HL-60 (cell line): ENCODE measurements around the gene SPATA33.
"Not testable (repeated sequence)": the region's sequence is repeated elsewhere in the genome, so short reads cannot be mapped to it uniquely, and the experiment has no call there.

ENCODE experiments used
- GABPA ChIP-seq: IDR thresholded peaks from 2 replicates; pipeline ENCODE4 v1.6.1; 2012; ENCODE audit warnings: low read depth
- TF ChIP-seq, protein P1 (sequence below): IDR thresholded peaks from one replicate; pipeline ENCODE4 v1.5.1; 2011; ENCODE audit warnings: low read length, control low read depth, inconsistent platforms; ENCODE audit not compliant: insufficient read depth
- TF ChIP-seq, protein P2 (sequence below): IDR thresholded peaks from 2 replicates; pipeline ENCODE4 v1.6.1; 2012; ENCODE audit warnings: low read depth; ENCODE audit not compliant: insufficient replicate concordance

DNA sequence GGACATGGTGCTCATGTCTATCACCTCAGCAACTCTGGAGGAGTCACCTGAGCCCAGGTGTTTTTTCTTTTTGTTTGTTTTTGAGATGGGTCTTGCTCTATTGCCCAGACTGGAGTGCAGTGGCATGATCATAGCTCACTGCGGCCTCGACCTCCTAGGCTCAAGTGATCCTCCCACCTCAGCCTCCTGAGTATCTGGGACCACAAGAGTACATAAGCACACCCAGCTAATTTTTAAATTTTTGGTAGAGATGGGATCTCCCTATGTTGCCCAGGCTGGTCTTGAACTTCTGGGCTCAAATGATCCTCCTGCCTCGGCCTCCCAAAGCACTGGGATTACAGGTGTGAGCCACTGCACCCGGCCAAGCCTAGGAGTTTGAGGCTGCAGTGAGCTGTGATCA, 32.0 kb downstream of the SPATA33 start:
- TF ChIP-seq, protein P1, sequence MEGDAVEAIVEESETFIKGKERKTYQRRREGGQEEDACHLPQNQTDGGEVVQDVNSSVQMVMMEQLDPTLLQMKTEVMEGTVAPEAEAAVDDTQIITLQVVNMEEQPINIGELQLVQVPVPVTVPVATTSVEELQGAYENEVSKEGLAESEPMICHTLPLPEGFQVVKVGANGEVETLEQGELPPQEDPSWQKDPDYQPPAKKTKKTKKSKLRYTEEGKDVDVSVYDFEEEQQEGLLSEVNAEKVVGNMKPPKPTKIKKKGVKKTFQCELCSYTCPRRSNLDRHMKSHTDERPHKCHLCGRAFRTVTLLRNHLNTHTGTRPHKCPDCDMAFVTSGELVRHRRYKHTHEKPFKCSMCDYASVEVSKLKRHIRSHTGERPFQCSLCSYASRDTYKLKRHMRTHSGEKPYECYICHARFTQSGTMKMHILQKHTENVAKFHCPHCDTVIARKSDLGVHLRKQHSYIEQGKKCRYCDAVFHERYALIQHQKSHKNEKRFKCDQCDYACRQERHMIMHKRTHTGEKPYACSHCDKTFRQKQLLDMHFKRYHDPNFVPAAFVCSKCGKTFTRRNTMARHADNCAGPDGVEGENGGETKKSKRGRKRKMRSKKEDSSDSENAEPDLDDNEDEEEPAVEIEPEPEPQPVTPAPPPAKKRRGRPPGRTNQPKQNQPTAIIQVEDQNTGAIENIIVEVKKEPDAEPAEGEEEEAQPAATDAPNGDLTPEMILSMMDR: not testable (repeated sequence)
- TF ChIP-seq GABPA: not testable (repeated sequence)
- TF ChIP-seq, protein P2, sequence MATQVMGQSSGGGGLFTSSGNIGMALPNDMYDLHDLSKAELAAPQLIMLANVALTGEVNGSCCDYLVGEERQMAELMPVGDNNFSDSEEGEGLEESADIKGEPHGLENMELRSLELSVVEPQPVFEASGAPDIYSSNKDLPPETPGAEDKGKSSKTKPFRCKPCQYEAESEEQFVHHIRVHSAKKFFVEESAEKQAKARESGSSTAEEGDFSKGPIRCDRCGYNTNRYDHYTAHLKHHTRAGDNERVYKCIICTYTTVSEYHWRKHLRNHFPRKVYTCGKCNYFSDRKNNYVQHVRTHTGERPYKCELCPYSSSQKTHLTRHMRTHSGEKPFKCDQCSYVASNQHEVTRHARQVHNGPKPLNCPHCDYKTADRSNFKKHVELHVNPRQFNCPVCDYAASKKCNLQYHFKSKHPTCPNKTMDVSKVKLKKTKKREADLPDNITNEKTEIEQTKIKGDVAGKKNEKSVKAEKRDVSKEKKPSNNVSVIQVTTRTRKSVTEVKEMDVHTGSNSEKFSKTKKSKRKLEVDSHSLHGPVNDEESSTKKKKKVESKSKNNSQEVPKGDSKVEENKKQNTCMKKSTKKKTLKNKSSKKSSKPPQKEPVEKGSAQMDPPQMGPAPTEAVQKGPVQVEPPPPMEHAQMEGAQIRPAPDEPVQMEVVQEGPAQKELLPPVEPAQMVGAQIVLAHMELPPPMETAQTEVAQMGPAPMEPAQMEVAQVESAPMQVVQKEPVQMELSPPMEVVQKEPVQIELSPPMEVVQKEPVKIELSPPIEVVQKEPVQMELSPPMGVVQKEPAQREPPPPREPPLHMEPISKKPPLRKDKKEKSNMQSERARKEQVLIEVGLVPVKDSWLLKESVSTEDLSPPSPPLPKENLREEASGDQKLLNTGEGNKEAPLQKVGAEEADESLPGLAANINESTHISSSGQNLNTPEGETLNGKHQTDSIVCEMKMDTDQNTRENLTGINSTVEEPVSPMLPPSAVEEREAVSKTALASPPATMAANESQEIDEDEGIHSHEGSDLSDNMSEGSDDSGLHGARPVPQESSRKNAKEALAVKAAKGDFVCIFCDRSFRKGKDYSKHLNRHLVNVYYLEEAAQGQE: not testable (repeated sequence)
